ENCODE measurements around the gene FGFBP2.
"Not testable (repeated sequence)": the region's sequence is repeated elsewhere in the genome, so short reads cannot be mapped to it uniquely, and the experiment has no call there.

DNA sequence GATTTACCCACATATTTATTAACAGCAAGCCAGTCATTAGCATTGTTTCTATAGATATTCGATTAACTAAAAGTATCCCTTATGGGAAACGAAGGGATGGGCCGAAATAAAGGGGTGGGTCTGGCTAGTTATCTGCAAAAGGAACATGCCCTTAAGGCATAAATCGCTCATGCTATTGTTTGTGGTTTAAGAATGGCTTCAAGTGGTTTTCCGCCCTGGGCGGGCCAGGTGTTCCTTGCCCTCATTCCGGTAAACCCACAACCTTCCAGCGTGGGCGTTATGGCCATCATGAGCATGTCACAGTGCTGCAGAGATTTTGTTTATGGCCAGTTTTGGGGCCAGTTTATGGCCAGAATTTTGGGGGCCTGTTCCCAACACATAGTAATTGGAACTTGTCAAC, 46.6 kb downstream of the FGFBP2 start:
- TF ChIP-seq POLR2A, EP300 (IDR thresholded peaks at IDR 0.05): not testable (repeated sequence)
- TF ChIP-seq, protein P1, sequence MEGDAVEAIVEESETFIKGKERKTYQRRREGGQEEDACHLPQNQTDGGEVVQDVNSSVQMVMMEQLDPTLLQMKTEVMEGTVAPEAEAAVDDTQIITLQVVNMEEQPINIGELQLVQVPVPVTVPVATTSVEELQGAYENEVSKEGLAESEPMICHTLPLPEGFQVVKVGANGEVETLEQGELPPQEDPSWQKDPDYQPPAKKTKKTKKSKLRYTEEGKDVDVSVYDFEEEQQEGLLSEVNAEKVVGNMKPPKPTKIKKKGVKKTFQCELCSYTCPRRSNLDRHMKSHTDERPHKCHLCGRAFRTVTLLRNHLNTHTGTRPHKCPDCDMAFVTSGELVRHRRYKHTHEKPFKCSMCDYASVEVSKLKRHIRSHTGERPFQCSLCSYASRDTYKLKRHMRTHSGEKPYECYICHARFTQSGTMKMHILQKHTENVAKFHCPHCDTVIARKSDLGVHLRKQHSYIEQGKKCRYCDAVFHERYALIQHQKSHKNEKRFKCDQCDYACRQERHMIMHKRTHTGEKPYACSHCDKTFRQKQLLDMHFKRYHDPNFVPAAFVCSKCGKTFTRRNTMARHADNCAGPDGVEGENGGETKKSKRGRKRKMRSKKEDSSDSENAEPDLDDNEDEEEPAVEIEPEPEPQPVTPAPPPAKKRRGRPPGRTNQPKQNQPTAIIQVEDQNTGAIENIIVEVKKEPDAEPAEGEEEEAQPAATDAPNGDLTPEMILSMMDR (IDR thresholded peaks at IDR 0.05) = not testable (repeated sequence)
